GM23248 (cell line): ENCODE measurements around the gene SSUH2. TPM values are rescaled to one million over a fixed set of nuclear protein-coding genes. Genes with fewer than 3 reads are reported as not detected.
A peak's percentile ranks its signal among the peaks of the same experiment; 100 is the strongest.

Source experiments
- DNase-seq: peaks from one replicate; pipeline ENCODE4 v3.0.0-alpha.2; 2015
- H2AFZ ChIP-seq: fragments of 200-600 bp; sonication (generic); 2 replicates; pipeline ENCODE4 v1.6.1; 2016; ENCODE audit warnings: antibody characterized with exemption
- H3F3A ChIP-seq: fragments of 200-600 bp; sonication (generic); 2 replicates; pipeline ENCODE4 v1.6.1; 2016; ENCODE audit warnings: mild to moderate bottlenecking, antibody characterized with exemption, mixed run types; ENCODE audit not compliant: insufficient read depth
- H3K27ac ChIP-seq: fragments of 200-600 bp; sonication (generic); 2 replicates; pipeline ENCODE4 v1.5.1; 2016; ENCODE audit warnings: mild to moderate bottlenecking
- H3K27me3 ChIP-seq: fragments of 200-600 bp; sonication (generic); replicated peaks from 2 replicates; pipeline ENCODE4 v1.6.1; 2016; ENCODE audit warnings: mild to moderate bottlenecking; ENCODE audit not compliant: insufficient read depth
- H3K36me3 ChIP-seq: fragments of 200-600 bp; sonication (generic); 2 replicates; pipeline ENCODE4 v1.6.1; 2016; ENCODE audit warnings: low read depth, mild to moderate bottlenecking
- H3K4me1 ChIP-seq: fragments of 200-600 bp; sonication (generic); 2 replicates; pipeline ENCODE4 v1.6.1; 2016; ENCODE audit warnings: mild to moderate bottlenecking; ENCODE audit not compliant: insufficient read depth
- H3K4me2 ChIP-seq: fragments of 200-600 bp; sonication (generic); one replicate; pipeline ENCODE4 v1.6.1; 2016; ENCODE audit warnings: mild to moderate bottlenecking; ENCODE audit not compliant: unreplicated experiment
- H3K4me3 ChIP-seq: fragments of 200-600 bp; sonication (generic); 2 replicates; pipeline ENCODE4 v1.5.1; 2016; ENCODE audit warnings: mild to moderate bottlenecking
- H3K79me2 ChIP-seq: fragments of 200-600 bp; sonication (generic); 2 replicates; pipeline ENCODE4 v1.6.1; 2016; ENCODE audit warnings: mild to moderate bottlenecking; ENCODE audit not compliant: insufficient read depth
- H3K9ac ChIP-seq: fragments of 200-600 bp; sonication (generic); 2 replicates; pipeline ENCODE4 v1.6.1; 2016; ENCODE audit warnings: mild to moderate bottlenecking
- H3K9me2 ChIP-seq: fragments of 200-600 bp; sonication (generic); 2 replicates; pipeline ENCODE4 v1.6.1; 2016; ENCODE audit warnings: mixed run types, mild to moderate bottlenecking, moderate library complexity; ENCODE audit not compliant: insufficient read depth
- H3K9me3 ChIP-seq: fragments of 200-600 bp; sonication (generic); one replicate; pipeline ENCODE4 v1.6.1; 2017; ENCODE audit warnings: low read depth
- H4K20me1 ChIP-seq: fragments of 200-600 bp; sonication (generic); 2 replicates; pipeline ENCODE4 v1.6.0; 2016; ENCODE audit not compliant: insufficient read depth
- EZH2 ChIP-seq: fragments of 200-600 bp; sonication (generic); IDR thresholded peaks from 2 replicates; pipeline ENCODE4 v1.6.1; 2018; ENCODE audit warnings: antibody characterized with exemption, mild to moderate bottlenecking; ENCODE audit not compliant: insufficient read depth, poor library complexity, severe bottlenecking
- EZH2phosphoT487 ChIP-seq: fragments of 200-600 bp; sonication (generic); IDR thresholded peaks from 2 replicates; pipeline ENCODE4 v1.6.1; 2018; ENCODE audit warnings: antibody characterized with exemption, moderate library complexity, mild to moderate bottlenecking, low read depth; ENCODE audit not compliant: insufficient read depth
- WGBS, 2 experiments: methylation state at CpG; one replicate each; pipeline ENCODE4 v1.1.6; 2015 to 2017; ENCODE audit warnings: low lambda C conversion rate in 2 of 2, low coverage in 1 of 2; ENCODE audit errors: missing lambda C conversion rate in 2 of 2; 5-methylcytosine and 5-hydroxymethylcytosine counted together
- in situ Hi-C: fragments of 300-500 bp; cut with MboI; formaldehyde crosslinking; loops from 2 replicates; pipeline ENCODE4 v1.15.0; 2020
- polyA plus RNA-seq: library from polyadenylated mRNA; unstranded; fragments of >200 nt; fragmentation: Nextera tagmentation; extraction: Ambion mirVana; gene quantifications from 2 replicates; pipeline ENCODE4 v1.2.1, GENCODE V29; 2016
- total RNA-seq: library from RNA; depleted of rRNA; stranded (reverse); fragments of >200 nt; shearing (Covaris generic); gene quantifications from 2 replicates; pipeline ENCODE4 v1.2.3, GENCODE V29; 2014

SSUH2 gene
- total and polyA plus RNA-seq, 2 experiments from 2014 or later = 0.18 to 0.76 TPM

DNA sequence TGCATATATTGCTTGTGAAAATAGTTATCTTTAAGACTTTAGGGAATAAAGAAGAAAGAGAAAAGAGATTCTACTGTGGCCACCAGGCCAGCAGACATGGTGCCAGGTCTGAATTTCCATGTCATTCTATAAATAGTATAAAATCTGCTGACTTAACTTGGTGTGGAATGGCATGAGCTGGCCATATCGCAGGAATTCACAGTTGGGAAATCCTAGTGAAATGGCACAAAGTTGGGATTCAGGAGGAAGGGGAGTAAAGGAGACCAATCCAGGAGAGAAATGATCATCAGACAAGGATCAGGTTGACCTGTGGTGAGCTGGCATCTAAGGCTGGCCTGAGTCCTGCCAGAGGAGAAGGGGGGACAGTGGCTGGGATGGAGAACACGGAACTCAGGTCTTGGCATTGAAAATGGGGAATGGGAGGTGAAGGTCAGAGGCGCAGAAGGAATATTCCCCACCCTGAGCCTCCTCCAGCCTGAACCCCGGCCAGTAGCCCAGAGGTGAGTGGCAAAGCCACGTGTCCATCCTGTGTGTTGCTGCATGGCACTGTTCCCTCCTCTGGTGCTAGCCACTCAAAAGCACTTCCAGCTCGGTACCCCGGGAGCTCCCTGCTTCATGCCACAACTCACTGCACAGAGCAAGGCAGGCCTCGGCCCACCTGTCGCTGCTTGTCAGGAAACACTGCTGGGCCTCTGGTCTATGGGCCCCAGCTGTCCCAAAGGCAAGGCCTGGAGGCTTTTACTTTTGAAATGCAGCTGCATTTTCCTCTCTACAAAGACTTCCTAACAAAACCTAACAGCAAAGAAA is 51.4 kb downstream of the SSUH2 start:
- H3K4me2 ChIP-seq = peak overlapping the region; percentile 19
- 79 to 85% methylated on average over 9 of the region's 9 CpGs for WGBS, 2 experiments
- H3K27ac ChIP-seq = no peak overlapping the region
- TF ChIP-seq EZH2 (no peak), EZH2phosphoT487 (no peak)
- DNase-seq = peak; percentile 69
- peaks cover 19% of the 10 kb centered on the region for H3F3A ChIP-seq
- H3K27me3 ChIP-seq = no peaks in the 10 kb centered on the region
- H3K9ac ChIP-seq = no peak overlapping the region
- H4K20me1 ChIP-seq = no peaks in the 10 kb centered on the region
- H3K36me3 ChIP-seq = no peaks in the 10 kb centered on the region
- H3K9me3 ChIP-seq = no peaks in the 10 kb centered on the region
- H3K4me3 ChIP-seq = no peak overlapping the region
- no peaks in the 10 kb centered on the region for H3K79me2 ChIP-seq
- in situ Hi-C loops = no loop called here
- H3K4me1 ChIP-seq = peaks cover 20% of the 10 kb centered on the region
- no peak overlapping the region for H2AFZ ChIP-seq
- no peaks in the 10 kb centered on the region for H3K9me2 ChIP-seq

DNA sequence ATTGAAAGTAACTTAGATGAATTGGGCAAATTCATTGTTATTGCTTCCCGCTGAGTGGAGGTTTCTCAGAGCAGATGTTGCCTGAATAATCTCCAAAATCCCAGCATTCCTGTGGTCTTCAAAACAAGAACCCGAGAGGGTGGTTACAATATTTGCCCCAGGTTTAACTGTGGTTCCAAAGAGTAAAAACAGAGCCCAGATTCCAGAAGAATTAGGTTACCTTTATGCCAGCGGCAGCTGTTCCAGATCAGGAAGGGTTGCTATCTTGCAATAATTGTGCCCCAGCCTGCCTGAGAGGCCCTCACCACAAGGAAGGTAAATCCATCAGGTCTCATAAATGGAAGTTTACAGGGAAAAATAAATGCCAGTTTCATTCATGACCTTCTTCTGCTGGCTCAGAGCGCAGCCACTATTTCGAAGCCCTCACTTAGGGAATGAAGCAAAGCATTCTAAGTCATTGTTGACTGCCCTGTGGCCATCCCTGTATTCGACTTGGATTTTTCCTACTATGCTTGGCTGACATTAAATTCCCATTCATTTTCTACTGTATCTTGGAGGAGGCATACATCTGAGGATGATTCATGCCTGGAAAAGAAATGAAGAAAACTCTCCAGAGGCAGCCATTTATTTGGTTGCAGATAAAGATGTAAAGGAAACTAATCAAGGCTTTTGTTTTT is 54.6 kb downstream of the SSUH2 start:
- Histone ChIP-seq H3K27ac (peak overlapping the region; percentile 26), H3K9me3 (no peaks in the 10 kb centered on the region), H3K36me3 (no peaks in the 10 kb centered on the region), H3F3A (peaks cover 19% of the 10 kb centered on the region), H3K4me3 (no peak overlapping the region), H3K79me2 (no peaks in the 10 kb centered on the region), H4K20me1 (no peaks in the 10 kb centered on the region), H3K27me3 (no peaks in the 10 kb centered on the region), H3K4me1 (peaks cover 20% of the 10 kb centered on the region), H3K9ac (no peak overlapping the region), H3K4me2 (peak overlapping the region; percentile 24), H3K9me2 (no peaks in the 10 kb centered on the region), H2AFZ (no peak overlapping the region)
- peak; percentile 70 for DNase-seq
- no peak for TF ChIP-seq EZH2
- TF ChIP-seq EZH2phosphoT487 = no peak
- WGBS, 2 experiments = 29 to 32% methylated on average over 6 of the region's 6 CpGs
- in situ Hi-C loops = no loop called here

DNA sequence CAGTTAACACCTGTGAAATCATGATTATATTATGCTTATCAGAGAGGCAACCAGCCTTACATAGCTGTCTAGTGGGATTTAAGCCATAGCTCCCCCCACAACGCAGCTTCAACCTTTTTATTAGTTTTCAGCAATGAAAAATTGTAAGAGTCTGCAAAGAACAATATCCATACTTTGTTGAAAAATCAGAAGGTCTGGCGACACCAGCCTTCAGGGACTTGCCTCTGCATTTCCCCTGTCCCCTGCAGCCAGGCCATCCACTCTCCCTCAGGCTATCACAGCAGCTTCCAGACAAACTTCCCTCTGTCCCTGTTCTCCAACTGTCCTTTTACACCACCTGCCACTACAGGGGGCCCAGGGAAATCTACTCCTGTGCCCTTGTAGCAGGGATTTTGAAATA is 59.9 kb downstream of the SSUH2 start:
- H2AFZ ChIP-seq = no peak overlapping the region
- no peak overlapping the region for H3K9ac ChIP-seq
- H3K27me3 ChIP-seq = no peaks in the 10 kb centered on the region
- no peak overlapping the region for H3K4me3 ChIP-seq
- H3K36me3 ChIP-seq = no peaks in the 10 kb centered on the region
- H3K4me2 ChIP-seq = no peak overlapping the region
- no peaks in the 10 kb centered on the region for H3K9me2 ChIP-seq
- H3K27ac ChIP-seq = no peak overlapping the region
- H4K20me1 ChIP-seq = no peaks in the 10 kb centered on the region
- no peak for DNase-seq
- H3K4me1 ChIP-seq = peaks cover 3% of the 10 kb centered on the region; the same call in 1 of the 2 replicates
- in situ Hi-C loops = no loop called here
- WGBS, 2 experiments = 63 to 70% methylated on average over 2 of the region's 2 CpGs
- H3F3A ChIP-seq = peaks cover 4% of the 10 kb centered on the region
- TF ChIP-seq EZH2 (no peak), EZH2phosphoT487 (no peak)
- no peaks in the 10 kb centered on the region for H3K79me2 ChIP-seq
- no peaks in the 10 kb centered on the region for H3K9me3 ChIP-seq

DNA sequence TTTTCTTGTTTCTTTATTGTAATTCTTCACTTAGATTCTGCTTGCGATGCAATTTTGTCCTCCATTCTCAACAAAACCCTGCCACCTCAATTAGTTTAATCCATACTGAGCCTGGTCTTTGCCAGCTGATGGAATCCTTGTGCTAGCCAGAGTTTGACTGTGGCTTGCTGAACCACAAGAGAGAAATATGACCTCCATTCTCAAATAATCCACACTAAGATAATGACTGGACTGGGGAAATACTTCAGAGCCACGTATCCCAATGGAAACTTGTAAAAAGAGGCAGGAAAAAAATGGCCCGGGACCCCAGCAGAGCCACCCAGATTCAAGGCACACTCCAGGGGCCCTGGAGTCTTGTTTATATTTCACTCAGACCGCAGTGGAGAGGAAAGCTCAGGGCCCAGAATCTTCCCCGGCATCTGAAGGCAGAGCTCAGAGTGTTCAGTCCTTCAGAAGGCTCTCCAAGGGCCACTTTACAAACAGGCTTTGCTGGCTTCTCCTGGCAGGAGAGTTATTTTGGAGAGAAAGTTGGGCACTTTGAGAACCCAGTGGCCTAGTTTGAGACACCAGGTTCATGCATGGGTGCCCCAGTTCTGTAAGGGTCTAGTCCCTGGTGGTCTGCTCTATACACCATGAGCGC is 62.7 kb downstream of the SSUH2 start:
- Histone ChIP-seq H3K79me2 (no peaks in the 10 kb centered on the region), H3K27ac (no peak overlapping the region), H3K27me3 (no peaks in the 10 kb centered on the region), H3K9me2 (no peaks in the 10 kb centered on the region), H3K9ac (no peak overlapping the region), H3K4me2 (no peak overlapping the region), H3K4me3 (no peak overlapping the region), H3K36me3 (no peaks in the 10 kb centered on the region), H3K9me3 (no peaks in the 10 kb centered on the region), H3K4me1 (peaks cover 5% of the 10 kb centered on the region), H4K20me1 (no peaks in the 10 kb centered on the region), H2AFZ (no peak overlapping the region), H3F3A (peaks cover 13% of the 10 kb centered on the region)
- DNase-seq = no peak
- in situ Hi-C loops = no loop called here
- TF ChIP-seq EZH2 (no peak), EZH2phosphoT487 (no peak)
- 89 to 90% methylated on average over 6 of the region's 6 CpGs for WGBS, 2 experiments
